ENCODE data around the gene SMYD3. TPM values are rescaled to one million over a fixed set of nuclear protein-coding genes. Genes with fewer than 3 reads are reported as not detected.

Gene SMYD3
- total RNA-seq, 1 experiment from 2014 or later, result 35.1 TPM

DNA sequence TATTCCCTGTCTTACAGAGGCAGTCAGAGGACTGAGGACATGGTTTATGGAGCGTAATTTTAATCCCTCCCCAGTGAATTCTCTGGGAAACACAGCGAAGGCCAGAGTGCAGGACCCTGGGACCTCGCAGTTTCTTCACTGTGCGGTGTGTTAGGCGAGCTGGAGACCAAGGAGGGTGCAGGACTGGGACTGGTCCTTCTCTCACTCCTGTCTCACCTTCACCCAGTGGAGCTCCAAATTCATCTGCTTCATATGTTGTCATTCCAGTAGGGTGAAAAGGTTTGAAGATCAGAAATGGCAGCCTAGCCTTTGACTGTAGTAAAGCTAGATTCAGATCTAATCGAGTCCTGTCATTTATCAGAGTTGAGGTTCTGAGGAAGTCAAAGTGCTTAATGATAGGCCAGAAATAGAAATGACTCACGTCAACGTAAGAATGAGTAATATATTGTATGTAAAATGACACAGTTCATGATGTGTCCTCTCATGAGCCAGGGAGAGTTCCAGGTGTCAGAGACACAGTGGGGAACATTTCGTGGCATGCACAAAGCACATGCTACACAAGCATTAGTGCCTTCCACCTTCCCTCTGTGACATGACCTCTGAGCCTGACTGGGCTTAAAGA is 647.5 kb downstream of the SMYD3 start:
- Mint-ChIP-seq H3K27ac (ENCODE audit: unreplicated experiment) (peak overlapping the region; percentile 59), H3K36me3 (ENCODE audit: insufficient read depth, unreplicated experiment) (no peaks in the 10 kb centered on the region), H3K4me3 (ENCODE audit: low read depth, unreplicated experiment) (no peak overlapping the region), H3K27me3 (ENCODE audit: unreplicated experiment) (no peaks in the 10 kb centered on the region), H3K4me1 (ENCODE audit: low read depth, unreplicated experiment) (peaks cover 46% of the 10 kb centered on the region), H3K9me3 (ENCODE audit: low read depth, unreplicated experiment) (no peaks in the 10 kb centered on the region)
- DNase-seq, result no peak
- no TSS peak for BruUV-seq (replicated peaks)
- intact Hi-C loops (cut with micrococcal nuclease; ENCODE audit: unreplicated experiment), result loop anchor here (5.0 to 10.0 kb wide), 3 partner anchors 138 to 705 kb away; partner anchors contain the start of gene KIF26B
- CTCF ChIA-PET, result no interaction called here
- TF ChIP-seq, protein P1, sequence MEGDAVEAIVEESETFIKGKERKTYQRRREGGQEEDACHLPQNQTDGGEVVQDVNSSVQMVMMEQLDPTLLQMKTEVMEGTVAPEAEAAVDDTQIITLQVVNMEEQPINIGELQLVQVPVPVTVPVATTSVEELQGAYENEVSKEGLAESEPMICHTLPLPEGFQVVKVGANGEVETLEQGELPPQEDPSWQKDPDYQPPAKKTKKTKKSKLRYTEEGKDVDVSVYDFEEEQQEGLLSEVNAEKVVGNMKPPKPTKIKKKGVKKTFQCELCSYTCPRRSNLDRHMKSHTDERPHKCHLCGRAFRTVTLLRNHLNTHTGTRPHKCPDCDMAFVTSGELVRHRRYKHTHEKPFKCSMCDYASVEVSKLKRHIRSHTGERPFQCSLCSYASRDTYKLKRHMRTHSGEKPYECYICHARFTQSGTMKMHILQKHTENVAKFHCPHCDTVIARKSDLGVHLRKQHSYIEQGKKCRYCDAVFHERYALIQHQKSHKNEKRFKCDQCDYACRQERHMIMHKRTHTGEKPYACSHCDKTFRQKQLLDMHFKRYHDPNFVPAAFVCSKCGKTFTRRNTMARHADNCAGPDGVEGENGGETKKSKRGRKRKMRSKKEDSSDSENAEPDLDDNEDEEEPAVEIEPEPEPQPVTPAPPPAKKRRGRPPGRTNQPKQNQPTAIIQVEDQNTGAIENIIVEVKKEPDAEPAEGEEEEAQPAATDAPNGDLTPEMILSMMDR (IDR thresholded peaks at IDR 0.05; ENCODE audit: unreplicated experiment), result no peak

DNA sequence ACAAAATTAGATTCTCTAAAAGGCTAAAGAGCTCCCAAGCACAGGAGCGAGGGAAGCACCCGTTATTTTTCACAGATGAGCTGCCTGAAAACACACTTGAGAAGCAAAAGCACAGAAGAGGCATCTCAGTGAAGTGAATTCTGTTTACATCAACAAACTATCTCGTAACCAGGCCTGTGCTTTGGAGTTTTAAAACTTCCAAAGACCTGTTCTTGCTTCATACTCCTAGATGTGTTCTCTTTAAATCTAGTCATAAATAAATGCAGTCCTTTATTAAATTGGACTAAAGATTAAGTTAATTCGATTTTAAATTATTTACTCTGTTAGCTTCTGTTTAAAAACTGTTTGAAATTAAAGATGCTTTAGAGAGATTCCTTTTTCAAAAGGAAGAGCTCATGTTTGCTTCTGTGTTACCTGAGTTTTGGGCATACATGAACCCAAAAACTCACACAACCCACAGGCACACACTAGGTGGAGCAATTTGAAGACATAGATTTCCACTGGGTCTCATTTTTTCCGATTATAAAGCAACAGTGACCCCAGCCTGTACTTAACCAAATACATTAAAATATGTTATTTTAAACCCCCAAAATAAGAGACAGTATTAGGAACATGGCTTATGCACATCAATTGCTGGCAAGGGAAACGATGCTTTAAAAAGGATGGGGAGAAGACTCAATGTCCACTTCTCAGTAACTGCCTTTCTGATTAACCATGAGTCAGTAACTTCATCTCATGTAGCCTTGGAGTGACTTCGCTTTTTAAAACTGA is 648.2 kb downstream of the SMYD3 start:
- no peak for DNase-seq
- H3K27me3 Mint-ChIP-seq (ENCODE audit: unreplicated experiment), result no peaks in the 10 kb centered on the region
- H3K4me3 Mint-ChIP-seq (ENCODE audit: low read depth, unreplicated experiment), result no peak overlapping the region
- H3K4me1 Mint-ChIP-seq (ENCODE audit: low read depth, unreplicated experiment), result peaks cover 46% of the 10 kb centered on the region
- no peak overlapping the region for H3K27ac Mint-ChIP-seq (ENCODE audit: unreplicated experiment)
- intact Hi-C loops (cut with micrococcal nuclease; ENCODE audit: unreplicated experiment), result loop anchor here (5.0 to 10.0 kb wide), 3 partner anchors 138 to 704 kb away; partner anchors contain the start of gene KIF26B
- CTCF ChIA-PET, result no interaction called here
- TF ChIP-seq, protein P1 (IDR thresholded peaks at IDR 0.05; ENCODE audit: unreplicated experiment), result no peak
- no TSS peak for BruUV-seq (replicated peaks)
- no peaks in the 10 kb centered on the region for H3K36me3 Mint-ChIP-seq (ENCODE audit: insufficient read depth, unreplicated experiment)
- H3K9me3 Mint-ChIP-seq (ENCODE audit: low read depth, unreplicated experiment), result peaks cover 4% of the 10 kb centered on the region

DNA sequence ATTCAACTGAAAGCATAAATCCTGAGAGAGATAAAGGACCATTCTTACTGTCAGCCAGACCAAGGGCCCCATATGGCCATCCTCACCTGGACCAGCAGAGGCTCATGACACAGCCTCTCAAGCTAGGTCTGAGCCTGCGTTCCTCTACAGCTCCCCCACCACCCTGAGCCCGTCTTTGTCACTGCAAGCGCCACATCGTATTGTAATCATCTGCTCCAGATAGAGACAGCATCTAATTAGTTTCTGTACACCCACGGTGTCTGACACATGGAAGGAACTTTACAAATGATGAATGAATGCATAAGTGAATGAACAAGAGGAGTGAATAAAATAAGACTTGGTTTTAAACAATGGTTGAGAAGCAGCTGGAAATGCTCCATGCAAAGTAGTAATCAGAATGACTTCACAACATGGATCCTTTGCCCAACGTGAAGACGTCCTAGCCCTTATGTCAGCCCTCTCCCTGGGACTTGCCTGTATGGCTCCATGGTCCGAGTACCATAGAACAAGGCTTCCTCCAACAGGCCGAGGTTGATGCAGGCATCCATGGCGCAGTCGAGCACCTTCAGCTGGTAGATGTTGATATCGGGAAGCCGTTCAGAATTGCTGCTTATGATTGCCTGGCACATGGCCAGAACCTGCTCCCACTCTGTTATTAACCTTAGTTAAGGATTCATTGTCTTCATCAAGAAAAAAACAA is 648.9 kb downstream of the SMYD3 start:
- TF ChIP-seq, protein P1 (IDR thresholded peaks at IDR 0.05; ENCODE audit: unreplicated experiment), result no peak
- no peaks in the 10 kb centered on the region for H3K36me3 Mint-ChIP-seq (ENCODE audit: insufficient read depth, unreplicated experiment)
- peaks cover 6% of the 10 kb centered on the region for H3K9me3 Mint-ChIP-seq (ENCODE audit: low read depth, unreplicated experiment)
- no peaks in the 10 kb centered on the region for H3K27me3 Mint-ChIP-seq (ENCODE audit: unreplicated experiment)
- intact Hi-C loops (cut with micrococcal nuclease; ENCODE audit: unreplicated experiment), result loop anchor here (5.0 to 10.0 kb wide), 3 partner anchors 139 to 703 kb away; partner anchors contain the start of gene KIF26B
- CTCF ChIA-PET, result no interaction called here
- no TSS peak for BruUV-seq (replicated peaks)
- peak overlapping the region; percentile 88 for H3K27ac Mint-ChIP-seq (ENCODE audit: unreplicated experiment)
- peaks cover 41% of the 10 kb centered on the region for H3K4me1 Mint-ChIP-seq (ENCODE audit: low read depth, unreplicated experiment)
- H3K4me3 Mint-ChIP-seq (ENCODE audit: low read depth, unreplicated experiment), result no peak overlapping the region
- no peak for DNase-seq

DNA sequence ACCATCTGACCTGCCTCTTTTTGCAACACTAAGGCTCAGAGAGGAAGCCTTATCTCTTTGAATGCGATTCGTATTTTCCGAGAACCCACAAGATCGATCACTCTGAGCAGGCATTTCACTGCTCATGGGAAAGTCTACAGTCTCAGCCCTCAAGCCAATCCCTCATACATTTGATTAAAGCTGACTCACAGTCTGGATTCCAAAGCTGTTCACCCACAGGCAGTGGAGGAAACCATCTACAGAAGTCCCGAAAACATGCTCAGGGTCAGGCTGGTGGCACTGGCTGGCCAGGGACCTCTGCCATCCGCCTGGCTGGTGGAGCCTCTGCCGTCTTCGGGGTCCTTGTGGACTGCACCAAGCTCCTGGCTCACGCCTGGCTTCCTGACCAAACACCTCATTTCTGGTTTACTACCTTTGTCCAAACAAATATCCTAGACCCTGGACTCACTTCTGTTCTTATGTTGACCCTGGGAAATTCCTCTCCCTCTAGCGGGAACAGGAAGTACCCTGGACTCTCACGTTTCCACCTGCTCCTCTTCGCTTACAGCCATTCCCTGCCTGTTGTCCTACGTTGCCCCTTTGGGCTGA is 650.0 kb downstream of the SMYD3 start:
- BruUV-seq (replicated peaks), result no TSS peak
- H3K27ac Mint-ChIP-seq (ENCODE audit: unreplicated experiment), result peak overlapping the region; percentile 88

More for the DNA sequence above, 650.0 kb downstream of the SMYD3 start:
- Mint-ChIP-seq H3K36me3 (ENCODE audit: insufficient read depth, unreplicated experiment) (no peaks in the 10 kb centered on the region), H3K4me1 (ENCODE audit: low read depth, unreplicated experiment) (peaks cover 35% of the 10 kb centered on the region), H3K27me3 (ENCODE audit: unreplicated experiment) (no peaks in the 10 kb centered on the region), H3K4me3 (ENCODE audit: low read depth, unreplicated experiment) (peak overlapping the region; percentile 62), H3K9me3 (ENCODE audit: low read depth, unreplicated experiment) (peaks cover 6% of the 10 kb centered on the region)
- TF ChIP-seq, protein P1 (IDR thresholded peaks at IDR 0.05; ENCODE audit: unreplicated experiment), result no peak
- intact Hi-C loops (cut with micrococcal nuclease; ENCODE audit: unreplicated experiment), result loop anchor here (5.0 to 10.0 kb wide), 3 partner anchors 140 to 702 kb away; partner anchors contain the start of gene KIF26B
- DNase-seq, result peak; percentile 67
- CTCF ChIA-PET, result interaction anchor here (0.9 kb wide), 1 partner anchor 702 kb away, joined by 3 read pairs; the partner anchor contains the start of gene KIF26B
